ENCODE results near the gene NLN.
A peak's percentile ranks its signal among the peaks of the same experiment; 100 is the strongest.
"Not testable (repeated sequence)": the region's sequence is repeated elsewhere in the genome, so short reads cannot be mapped to it uniquely, and the experiment has no call there.

NLN gene

GRCh38 chr5:65769539-65769938 lies 47.5 kb downstream of the NLN start:
- no peak for DNase-seq (ENCODE audit: extremely low read depth in 1 of 2, low read depth in 1 of 2)

DNA sequence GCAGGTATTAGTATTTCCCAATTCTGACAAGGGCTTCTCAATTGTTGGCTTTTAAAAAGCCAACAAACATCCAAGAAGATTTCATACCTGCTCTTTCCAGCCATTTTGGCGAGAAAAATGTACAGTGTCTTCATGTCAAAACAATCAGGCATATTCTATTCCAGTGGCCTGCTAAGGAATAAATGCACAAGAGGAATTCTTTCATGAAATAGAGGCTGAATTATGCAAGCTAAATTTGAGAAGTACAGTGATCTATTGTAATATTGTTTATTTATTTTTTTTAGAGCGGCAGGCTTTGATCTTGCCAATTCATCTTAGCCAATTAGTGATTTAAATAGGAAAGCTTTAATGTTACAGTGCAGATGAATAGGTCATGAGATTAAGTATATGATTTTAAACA lies 49.3 kb downstream of the NLN start:
- DNase-seq (ENCODE audit: extremely low read depth in 1 of 2, low read depth in 1 of 2), result no peak

GRCh38 chr5:65772963-65773362 lies 51.0 kb downstream of the NLN start:
- DNase-seq (ENCODE audit: extremely low read depth in 1 of 2, low read depth in 1 of 2), result not testable (repeated sequence)

DNA sequence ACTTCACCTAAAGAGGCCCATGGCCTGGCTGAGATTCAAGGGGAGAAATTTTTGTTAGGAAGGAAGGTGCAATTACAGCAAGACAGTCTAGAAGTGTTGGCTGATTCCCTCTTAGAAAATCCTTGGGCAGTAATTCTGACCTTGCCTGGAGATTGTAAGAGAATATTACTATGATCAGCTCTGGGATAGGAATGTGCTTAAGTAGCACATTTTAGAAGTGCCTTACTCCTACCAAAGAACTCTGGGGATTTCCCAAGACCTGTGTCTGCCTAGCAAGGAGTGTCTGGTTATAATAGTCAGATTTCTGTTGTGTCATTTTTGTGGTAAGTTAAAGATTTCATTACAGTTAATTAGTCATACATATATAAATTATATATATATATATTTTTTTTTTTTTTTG lies 52.3 kb downstream of the NLN start:
- DNase-seq (ENCODE audit: extremely low read depth in 1 of 2, low read depth in 1 of 2), result no peak

- DNase-seq (ENCODE audit: extremely low read depth in 1 of 2, low read depth in 1 of 2), result no peak
These were observed 53.5 kb downstream of the NLN start for GRCh38 chr5:65775476-65775875.

DNA sequence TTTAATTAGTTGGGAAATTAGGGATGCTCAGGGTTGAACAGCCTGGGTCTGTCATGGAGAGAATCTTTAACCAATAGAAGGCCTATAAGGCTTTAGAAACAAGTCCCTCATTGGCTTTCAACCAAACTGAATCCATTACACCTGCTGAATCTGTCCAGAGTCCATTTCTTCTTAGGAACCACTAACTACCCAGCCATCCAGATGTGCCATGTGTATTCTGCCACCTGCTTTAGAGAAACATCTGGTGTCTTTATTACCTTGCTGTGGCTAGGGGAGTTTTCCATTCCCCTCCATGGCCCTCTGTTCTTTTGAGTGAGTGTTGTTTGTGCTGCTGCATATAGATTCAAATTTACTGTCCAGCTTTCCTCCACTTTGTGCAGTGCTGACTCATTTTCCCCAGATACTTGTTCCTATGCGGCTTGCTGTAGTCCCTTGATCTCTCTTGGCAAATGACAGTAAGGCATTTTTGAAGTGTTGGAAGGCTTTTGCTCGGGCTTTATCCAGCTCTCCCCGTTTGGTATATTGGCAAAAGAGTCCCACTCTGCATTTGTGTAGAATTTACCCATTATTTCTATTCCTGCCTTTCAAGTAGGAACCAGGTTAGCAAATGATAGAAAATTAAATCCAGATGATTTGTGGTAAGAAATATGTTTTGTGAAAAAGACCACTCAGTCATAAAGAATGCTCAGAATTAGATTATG lies 54.6 kb downstream of the NLN start:
- no peak for DNase-seq (ENCODE audit: extremely low read depth in 1 of 2, low read depth in 1 of 2)

GRCh38 chr5:65778126-65778525 lies 56.1 kb downstream of the NLN start:
- DNase-seq (ENCODE audit: extremely low read depth in 1 of 2, low read depth in 1 of 2), result no peak

GRCh38 chr5:65779643-65780042 lies 57.6 kb downstream of the NLN start:
- DNase-seq (ENCODE audit: extremely low read depth in 1 of 2, low read depth in 1 of 2), result no peak

DNA sequence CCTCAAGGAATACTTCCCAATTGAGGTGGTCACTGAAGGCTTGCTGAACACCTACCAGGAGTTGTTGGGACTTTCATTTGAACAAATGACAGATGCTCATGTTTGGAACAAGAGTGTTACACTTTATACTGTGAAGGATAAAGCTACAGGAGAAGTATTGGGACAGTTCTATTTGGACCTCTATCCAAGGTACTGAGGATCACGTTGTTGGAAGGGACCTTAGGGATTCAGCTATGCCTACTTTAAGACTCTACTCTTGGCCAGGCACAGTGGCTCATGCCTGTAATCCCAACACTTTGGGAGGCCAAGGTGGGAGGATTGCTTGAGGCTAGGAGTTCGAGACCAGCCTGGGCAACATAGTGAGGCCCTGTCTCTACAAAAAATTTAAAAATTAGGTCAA lies 66.3 kb downstream of the NLN start:
- not testable (repeated sequence) for DNase-seq (ENCODE audit: extremely low read depth in 1 of 2, low read depth in 1 of 2)

DNA sequence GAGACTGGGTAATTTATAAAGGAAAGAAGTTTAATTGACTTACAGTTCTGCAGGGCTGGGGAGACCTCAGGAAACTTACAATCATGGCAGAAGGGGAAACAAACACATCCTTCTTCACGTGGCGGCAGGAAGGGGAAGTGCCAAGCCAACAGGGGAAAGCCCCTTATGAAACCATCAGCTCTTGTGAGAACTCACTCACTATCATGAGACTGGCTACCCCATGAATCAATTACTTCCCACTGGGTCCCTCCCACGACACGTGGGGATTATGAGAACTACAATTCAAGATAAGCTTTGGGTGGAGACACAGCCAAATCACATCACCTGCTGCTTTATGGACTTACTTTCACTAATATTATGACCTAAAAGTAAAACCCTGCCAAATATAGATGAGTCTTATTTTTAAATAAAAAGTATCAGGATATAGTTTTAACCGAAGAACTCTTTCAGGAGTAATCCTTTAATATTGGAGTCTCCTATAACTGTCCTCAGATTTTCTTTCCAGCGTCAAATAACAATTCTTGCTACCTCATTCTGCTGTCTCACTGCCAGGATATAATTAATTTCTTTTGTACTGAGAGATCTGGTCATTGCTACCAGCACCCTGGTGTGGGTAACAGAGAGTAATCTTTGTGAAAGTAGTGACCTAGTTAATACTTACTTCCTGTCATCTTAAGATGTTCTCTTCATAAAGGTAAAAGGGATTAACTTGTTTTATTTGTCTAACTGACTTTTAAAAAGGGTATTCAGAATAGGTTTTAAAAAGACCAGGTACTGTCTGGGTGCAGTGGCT lies 68.6 kb downstream of the NLN start:
- DNase-seq (ENCODE audit: extremely low read depth in 1 of 2, low read depth in 1 of 2), result peak in 1 of 2 donors; percentile 2

DNA sequence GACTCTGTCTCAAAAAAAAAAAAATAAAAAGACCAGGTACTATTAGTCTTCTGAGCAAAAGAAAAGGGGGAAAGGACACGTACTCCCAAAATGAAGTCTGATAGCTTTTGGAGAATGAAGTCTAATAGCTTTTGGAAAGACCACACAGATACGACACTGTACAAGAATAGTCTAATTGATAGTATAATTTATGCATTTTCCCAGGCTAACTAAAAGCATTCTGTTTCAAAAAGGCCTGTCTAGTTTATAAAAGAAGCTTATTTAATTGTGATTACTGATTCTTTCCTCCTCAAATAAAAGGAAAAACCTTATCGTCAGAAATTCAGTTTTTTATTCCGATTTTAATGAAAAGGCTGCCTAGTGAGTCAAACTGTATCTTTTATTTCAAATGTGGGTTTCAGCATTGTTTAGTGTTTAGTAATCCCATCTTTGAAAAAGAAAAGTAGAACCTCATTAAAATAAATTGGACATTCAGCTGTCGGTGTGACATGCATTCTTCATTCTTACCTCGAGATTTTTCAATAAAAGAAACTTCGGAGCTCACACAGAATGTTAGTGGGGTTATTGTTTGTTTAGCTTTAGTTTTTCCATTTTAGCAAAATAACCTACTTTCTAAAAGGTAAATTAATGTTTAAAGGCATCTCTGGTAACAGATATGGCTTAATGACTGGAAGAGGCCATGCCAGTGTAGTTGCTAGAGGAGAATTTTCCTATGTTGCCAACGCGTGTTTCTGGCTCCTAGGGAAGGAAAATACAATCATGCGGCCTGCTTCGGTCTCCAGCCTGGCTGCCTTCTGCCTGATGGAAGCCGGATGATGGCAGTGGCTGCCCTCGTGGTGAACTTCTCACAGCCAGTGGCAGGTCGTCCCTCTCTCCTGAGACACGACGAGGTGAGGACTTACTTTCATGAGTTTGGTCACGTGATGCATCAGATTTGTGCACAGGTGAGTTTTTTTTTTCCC lies 70.0 kb downstream of the NLN start:
- DNase-seq (ENCODE audit: extremely low read depth in 1 of 2, low read depth in 1 of 2), result no peak

GRCh38 chr5:65796269-65796668 lies 74.3 kb downstream of the NLN start:
- DNase-seq (ENCODE audit: extremely low read depth in 1 of 2, low read depth in 1 of 2), result no peak

- DNase-seq (ENCODE audit: extremely low read depth in 1 of 2, low read depth in 1 of 2), result no peak
These were observed 74.8 kb downstream of the NLN start for GRCh38 chr5:65796751-65797316.

DNA sequence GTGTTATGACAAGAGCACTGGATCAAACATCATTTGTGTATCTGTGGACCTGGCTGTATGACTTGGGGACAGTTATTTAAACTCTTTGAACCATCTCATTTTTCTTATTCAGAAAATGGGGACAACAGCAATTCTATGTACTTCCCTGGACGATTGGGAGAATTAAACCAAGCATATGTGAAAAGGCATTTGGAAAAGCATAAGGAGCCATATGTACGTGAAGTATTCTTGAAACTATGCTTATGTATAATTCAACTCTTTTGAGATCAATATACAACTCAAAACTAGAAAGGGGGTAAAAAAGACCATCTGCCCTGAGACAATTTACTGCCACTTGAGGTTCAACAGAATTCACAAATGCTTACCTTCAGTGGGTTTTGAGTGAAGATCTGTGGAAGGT lies 75.5 kb downstream of the NLN start:
- DNase-seq (ENCODE audit: extremely low read depth in 1 of 2, low read depth in 1 of 2), result no peak

DNA sequence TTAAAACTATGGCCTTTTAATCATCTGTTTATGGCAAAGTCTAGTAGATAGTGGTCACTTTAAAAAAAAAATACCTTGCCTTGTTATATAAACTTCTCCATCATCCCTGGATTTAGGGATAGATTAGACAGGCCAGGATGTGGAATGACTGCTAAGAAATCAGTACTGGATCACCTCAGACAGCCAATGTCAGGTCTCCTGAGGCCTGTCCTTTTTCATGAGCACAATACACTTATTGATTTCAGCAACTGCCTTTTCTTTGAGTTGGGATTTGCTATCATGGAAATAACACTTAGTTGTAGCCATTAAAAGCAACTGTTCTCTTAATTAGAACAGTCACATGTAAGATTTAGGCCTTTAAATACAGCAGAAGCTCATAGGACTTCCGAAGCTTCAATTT lies 77.9 kb downstream of the NLN start:
- no peak for DNase-seq (ENCODE audit: extremely low read depth in 1 of 2, low read depth in 1 of 2)

DNA sequence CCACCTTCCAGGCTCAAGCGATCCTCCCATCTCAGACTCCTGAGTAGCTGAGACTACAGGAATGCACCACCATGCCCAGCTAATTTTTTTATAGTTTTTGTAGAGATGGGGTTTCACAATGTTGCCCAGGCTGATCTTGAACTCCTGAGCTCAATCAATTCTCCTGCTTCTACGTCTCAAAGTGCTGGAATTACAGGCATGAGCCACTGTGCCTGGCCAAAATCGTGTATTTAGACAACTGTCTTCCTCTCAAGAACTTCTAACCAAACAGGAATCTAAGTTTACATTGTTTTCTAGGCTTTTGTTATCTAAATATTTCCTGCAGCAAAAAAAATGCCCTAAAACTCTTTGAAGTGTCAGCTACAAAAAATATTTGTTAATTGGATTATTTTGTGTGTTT lies 78.8 kb downstream of the NLN start:
- DNase-seq (ENCODE audit: extremely low read depth in 1 of 2, low read depth in 1 of 2), result no peak

- DNase-seq (ENCODE audit: extremely low read depth in 1 of 2, low read depth in 1 of 2), result no peak
These were observed 79.4 kb downstream of the NLN start for GRCh38 chr5:65801352-65801783.

- DNase-seq (ENCODE audit: extremely low read depth in 1 of 2, low read depth in 1 of 2), result no peak
These were observed 80.1 kb downstream of the NLN start for GRCh38 chr5:65802080-65802479.

DNA sequence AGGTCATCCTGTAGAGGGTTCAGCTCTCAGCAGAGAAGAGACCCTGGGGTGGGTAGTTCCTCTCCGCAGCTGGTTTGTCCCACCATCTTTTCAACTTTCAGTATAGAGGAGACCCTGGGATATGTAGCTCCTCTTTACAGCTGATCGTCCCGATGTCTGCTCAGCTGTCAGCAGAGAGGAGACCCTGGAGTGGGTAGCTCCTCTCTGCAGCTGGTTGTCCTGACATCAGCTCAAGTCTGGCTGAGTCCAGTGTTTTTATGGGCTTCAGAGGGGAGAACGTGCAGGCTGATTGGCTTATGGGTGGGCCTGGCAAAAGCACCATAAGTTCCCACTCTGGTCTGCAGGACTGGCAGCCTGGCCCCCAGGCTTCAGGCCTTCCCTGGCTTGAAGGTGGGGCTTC lies 80.8 kb downstream of the NLN start:
- no peak for DNase-seq (ENCODE audit: extremely low read depth in 1 of 2, low read depth in 1 of 2)

- no peak for DNase-seq (ENCODE audit: extremely low read depth in 1 of 2, low read depth in 1 of 2)
These were observed 81.8 kb downstream of the NLN start for GRCh38 chr5:65803699-65804391.
